BE2C (cell line): Measurements from ENCODE around the gene MYO10.

Experiments
- DNase-seq: peaks from one replicate; pipeline ENCODE4 v3.0.0-alpha.2; 2020
- H3K27me3 ChIP-seq: fragments of 250-450 bp; sonication (Bioruptor Pico); 2 replicates; pipeline ENCODE4 v1.5.1; 2020; ENCODE audit warnings: mild to moderate bottlenecking
- H3K36me3 ChIP-seq: fragments of 250-450 bp; sonication (Bioruptor Pico); 2 replicates; pipeline ENCODE4 v1.5.1; 2020; ENCODE audit warnings: mild to moderate bottlenecking
- H3K4me1 ChIP-seq: fragments of 250-450 bp; sonication (Bioruptor Pico); 2 replicates; pipeline ENCODE4 v1.5.1; 2020
- H3K4me3 ChIP-seq: 2 replicates; pipeline ENCODE4 v1.5.1; 2011; ENCODE audit warnings: low read depth, low read length
- H3K9me3 ChIP-seq: fragments of 250-450 bp; sonication (Bioruptor Pico); 2 replicates; pipeline ENCODE4 v1.5.1; 2020
- TF ChIP-seq, protein P1 (sequence below): IDR thresholded peaks from 2 replicates; pipeline ENCODE4 v1.5.1; 2012; ENCODE audit warnings: mild to moderate bottlenecking, low read depth, low read length

The MYO10 gene

DNA sequence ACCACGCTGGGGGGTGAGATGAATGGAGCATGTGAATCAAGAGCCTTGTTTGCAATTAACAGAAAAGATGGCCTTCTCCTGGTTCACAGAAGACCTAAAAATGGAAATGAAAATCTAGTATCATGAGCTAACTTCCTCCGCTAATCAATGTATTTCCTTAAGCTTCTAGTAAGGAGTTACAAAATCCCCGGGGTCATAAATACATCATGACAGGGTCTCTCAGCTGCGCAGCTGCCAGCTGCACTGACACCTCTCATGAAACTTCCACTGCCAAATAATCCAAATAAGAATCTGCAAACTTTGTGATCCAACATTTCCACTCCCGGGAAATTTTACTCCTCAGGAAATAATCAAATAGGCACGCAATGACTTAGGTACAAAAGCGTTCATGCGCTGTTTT, 11.9 kb downstream of the MYO10 start:
- TF ChIP-seq, protein P1, sequence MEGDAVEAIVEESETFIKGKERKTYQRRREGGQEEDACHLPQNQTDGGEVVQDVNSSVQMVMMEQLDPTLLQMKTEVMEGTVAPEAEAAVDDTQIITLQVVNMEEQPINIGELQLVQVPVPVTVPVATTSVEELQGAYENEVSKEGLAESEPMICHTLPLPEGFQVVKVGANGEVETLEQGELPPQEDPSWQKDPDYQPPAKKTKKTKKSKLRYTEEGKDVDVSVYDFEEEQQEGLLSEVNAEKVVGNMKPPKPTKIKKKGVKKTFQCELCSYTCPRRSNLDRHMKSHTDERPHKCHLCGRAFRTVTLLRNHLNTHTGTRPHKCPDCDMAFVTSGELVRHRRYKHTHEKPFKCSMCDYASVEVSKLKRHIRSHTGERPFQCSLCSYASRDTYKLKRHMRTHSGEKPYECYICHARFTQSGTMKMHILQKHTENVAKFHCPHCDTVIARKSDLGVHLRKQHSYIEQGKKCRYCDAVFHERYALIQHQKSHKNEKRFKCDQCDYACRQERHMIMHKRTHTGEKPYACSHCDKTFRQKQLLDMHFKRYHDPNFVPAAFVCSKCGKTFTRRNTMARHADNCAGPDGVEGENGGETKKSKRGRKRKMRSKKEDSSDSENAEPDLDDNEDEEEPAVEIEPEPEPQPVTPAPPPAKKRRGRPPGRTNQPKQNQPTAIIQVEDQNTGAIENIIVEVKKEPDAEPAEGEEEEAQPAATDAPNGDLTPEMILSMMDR = no peak
- H3K36me3 ChIP-seq = no peaks in the 10 kb centered on the region
- H3K4me1 ChIP-seq = no peaks in the 10 kb centered on the region
- no peak for DNase-seq
- no peaks in the 10 kb centered on the region for H3K9me3 ChIP-seq
- H3K27me3 ChIP-seq = no peaks in the 10 kb centered on the region
- H3K4me3 ChIP-seq = no peak overlapping the region

DNA sequence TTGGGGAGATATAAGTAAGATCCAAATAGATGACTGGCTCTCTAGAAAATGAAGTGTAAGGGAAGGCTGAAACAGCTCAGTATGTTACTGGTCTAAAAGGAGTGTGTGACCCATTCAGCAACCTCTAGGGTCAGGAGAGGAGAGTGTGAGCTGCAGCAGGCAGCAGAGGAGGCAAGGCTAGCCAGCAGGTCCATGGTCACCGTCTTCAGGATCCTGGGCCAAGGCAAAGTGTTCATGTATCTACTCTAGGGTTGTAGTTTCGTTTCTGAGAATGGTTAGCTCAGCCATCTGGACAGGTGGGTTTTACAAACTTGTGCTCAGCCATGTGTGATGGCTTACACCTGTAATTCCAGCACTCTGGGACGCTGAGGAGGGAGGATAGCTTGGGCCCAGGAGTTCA, 13.7 kb downstream of the MYO10 start:
- Histone ChIP-seq H3K27me3 (no peaks in the 10 kb centered on the region), H3K4me1 (no peaks in the 10 kb centered on the region), H3K4me3 (no peak overlapping the region), H3K36me3 (no peaks in the 10 kb centered on the region), H3K9me3 (no peaks in the 10 kb centered on the region)
- no peak for DNase-seq
- TF ChIP-seq, protein P1 = no peak

DNA sequence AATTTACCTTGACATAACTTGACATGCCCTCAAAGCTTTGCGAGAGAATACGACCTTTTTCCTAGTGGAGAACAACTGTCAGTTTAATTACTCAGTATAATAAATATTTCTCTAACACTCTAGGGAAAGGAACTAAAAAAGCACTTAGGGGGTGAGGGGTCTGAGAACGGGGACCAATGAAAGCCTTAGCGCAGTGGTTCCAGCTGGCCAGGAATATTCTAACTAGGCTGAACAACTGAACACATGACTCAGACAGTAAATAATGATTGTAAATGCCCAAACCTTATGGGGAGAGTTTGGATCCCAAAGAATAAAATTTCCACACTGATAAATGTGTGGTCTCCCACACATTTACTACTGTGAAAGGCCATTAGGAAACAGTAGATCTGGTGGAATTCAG, 14.9 kb downstream of the MYO10 start:
- H3K27me3 ChIP-seq = no peaks in the 10 kb centered on the region
- H3K4me3 ChIP-seq = no peak overlapping the region
- TF ChIP-seq, protein P1 = no peak
- H3K4me1 ChIP-seq = no peaks in the 10 kb centered on the region
- no peak for DNase-seq
- no peaks in the 10 kb centered on the region for H3K36me3 ChIP-seq
- H3K9me3 ChIP-seq = no peaks in the 10 kb centered on the region

DNA sequence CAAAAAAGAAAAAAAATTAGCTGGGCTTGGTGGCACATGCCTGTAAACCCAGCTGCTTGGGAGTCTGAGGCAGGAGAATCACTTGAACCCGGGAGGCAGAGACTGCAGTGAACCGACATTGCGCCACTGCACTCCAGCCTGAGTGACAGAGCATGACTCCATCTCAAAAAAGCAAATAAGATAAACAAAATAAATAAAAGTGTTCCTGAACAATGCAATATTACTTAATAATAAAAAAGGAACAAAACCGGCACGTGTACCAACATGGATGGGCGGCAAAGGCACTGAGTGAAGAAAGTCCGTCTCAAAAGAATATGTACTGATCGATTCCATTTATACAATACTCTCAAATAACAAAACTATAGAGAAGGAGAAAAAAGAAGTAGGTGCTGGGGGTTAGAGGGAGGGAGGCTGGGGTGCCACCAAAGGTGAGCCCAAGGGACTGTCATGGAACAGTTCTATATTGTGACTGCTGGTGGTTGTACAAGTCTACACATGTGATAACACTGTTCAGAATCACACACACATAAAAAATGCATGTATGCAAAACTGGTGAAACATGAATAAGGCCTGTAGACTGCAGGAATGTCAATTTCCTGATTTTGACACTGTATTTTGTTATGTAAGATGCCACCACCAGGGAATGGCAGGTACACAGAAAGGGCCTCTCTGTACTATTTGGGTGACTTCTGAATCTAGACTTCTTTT, 15.8 kb downstream of the MYO10 start:
- no peaks in the 10 kb centered on the region for H3K36me3 ChIP-seq
- H3K9me3 ChIP-seq = no peaks in the 10 kb centered on the region
- TF ChIP-seq, protein P1 = no peak
- no peak overlapping the region for H3K4me3 ChIP-seq
- H3K27me3 ChIP-seq = no peaks in the 10 kb centered on the region
- DNase-seq = no peak
- H3K4me1 ChIP-seq = no peaks in the 10 kb centered on the region

DNA sequence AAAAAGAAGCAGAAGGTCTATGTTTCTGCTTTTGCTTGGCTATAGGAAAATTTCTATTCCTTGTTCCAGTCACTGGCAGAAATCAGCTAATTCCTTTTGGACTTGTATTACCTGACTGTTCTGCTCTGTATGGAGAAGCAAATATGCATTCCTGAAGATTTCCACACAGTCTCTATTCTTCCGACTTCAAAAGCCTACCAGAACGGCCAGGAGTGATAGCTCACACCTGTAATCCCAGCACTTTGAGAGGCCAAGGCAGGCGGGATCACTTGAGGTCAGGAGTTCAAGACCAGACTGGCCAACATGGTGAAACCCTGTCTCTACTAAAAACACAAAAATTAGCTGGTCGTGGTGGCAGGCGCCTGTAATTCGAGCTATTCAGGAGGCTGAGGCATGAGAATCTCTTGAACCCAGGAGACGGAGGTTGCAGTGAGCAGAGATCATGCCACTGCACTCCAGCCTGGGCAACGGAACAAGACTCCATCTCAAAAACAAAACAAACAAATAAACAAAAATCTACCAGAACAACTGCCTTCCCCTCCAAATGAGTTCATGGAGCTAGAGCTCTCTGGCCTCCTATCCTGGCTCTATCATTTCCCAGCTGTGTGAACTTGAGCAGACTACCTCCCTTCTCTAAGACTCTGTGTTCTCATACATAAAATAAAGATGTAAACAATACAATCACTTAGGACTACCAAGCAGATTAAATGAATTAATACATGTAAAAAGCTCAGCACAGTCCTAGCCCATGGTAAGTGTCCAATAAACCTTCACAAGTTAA, 17.0 kb downstream of the MYO10 start:
- TF ChIP-seq, protein P1 = no peak
- Histone ChIP-seq H3K4me3 (no peak overlapping the region), H3K36me3 (no peaks in the 10 kb centered on the region), H3K4me1 (no peaks in the 10 kb centered on the region), H3K9me3 (no peaks in the 10 kb centered on the region), H3K27me3 (no peaks in the 10 kb centered on the region)
- no peak for DNase-seq

DNA sequence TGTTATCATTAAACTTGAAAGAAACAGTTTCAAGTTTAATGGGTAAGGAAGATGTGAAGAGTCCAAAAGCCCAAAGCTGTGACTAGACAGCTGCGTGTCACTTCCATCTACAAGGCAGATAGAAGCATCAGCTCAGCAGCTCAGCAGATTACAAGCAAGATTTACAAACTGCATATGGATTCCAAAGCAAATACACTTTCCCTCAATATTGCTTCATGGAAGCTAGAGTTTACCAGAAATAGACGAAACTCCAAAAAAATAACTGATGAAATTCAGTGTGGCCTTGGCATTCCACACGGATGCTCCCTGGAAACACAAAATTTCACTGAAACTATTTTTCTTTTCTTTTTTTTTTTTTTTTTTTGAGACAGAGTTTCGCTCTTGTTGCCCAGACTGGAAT, 17.9 kb downstream of the MYO10 start:
- H3K9me3 ChIP-seq = no peaks in the 10 kb centered on the region
- no peaks in the 10 kb centered on the region for H3K36me3 ChIP-seq
- TF ChIP-seq, protein P1 = no peak
- no peaks in the 10 kb centered on the region for H3K4me1 ChIP-seq
- no peak overlapping the region for H3K4me3 ChIP-seq
- H3K27me3 ChIP-seq = no peaks in the 10 kb centered on the region
- DNase-seq = no peak
